Stimulated activated CD4-positive, alpha-beta T cell treated with anti-CD3 and anti-CD28 coated beads, TNF-alpha, amount 100 ng/mL, for 4 hours (primary cell): ENCODE data around the gene ERVV-1.
"Not testable (repeated sequence)": the region's sequence is repeated elsewhere in the genome, so short reads cannot be mapped to it uniquely, and the experiment has no call there.

ENCODE experiments used
- DNase-seq, 3 experiments: peaks; one replicate each; pipeline ENCODE4 v3.0.0-alpha.2; 2020; ENCODE audit warnings: low read depth in 3 of 3

Gene ERVV-1

DNA sequence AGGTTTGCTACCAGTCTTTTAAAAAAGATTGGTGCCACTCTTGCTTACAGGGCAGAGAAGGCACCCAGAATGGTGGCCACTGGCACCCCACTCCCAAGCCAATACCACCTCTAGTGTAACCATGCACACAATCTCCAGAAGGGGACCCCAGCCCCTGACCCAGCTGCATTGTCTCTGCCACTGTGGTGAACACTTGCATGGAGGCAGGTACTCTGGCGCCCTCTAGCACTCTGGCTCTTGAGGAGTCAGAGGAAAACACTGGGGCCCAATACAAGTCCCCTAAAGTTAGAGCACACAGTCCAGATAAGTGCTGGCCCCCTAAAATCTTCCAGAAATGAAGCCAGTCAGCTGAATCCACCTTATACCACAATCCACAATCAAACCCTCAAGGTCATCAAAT lies 6.0 kb downstream of the ERVV-1 start:
- no peak for DNase-seq

DNA sequence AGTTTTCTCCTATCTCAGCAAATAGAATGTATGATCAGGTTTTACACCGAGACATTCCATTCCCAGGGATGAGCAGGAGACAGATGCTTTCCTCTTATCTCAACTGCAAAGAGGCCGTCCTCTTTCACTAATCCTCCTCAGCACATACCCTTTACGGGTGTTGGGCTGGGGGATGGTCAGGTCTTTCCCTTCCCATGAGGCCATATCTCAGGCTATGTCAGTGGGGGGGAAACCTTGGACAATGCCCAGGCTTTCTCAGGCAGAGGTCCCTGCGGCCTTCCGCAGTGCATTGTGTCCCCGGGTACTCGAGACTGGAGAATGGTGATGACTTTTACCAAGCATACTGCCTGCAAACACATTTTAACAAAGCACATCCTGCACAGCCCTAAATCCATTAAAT lies 14.6 kb downstream of the ERVV-1 start:
- not testable (repeated sequence) for DNase-seq

DNA sequence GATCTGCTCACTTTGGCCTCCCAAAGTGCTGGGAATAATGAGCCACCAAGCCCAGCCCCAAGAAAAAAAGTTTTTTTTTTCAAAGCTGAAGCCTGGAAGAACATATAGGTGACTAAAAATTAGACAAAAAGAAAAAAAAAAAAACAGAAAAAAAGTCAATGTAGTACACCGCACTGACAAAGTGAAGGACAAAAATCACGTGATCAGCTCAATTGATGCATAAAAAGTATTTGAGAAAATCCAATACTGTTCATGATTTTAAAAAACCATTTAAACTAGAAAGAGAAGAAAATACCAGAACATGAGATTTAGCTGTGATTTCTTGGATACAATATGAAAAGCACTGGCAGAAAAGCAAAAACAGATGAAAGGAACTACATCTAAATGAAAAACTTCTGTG lies 20.3 kb downstream of the ERVV-1 start:
- no peak for DNase-seq

DNA sequence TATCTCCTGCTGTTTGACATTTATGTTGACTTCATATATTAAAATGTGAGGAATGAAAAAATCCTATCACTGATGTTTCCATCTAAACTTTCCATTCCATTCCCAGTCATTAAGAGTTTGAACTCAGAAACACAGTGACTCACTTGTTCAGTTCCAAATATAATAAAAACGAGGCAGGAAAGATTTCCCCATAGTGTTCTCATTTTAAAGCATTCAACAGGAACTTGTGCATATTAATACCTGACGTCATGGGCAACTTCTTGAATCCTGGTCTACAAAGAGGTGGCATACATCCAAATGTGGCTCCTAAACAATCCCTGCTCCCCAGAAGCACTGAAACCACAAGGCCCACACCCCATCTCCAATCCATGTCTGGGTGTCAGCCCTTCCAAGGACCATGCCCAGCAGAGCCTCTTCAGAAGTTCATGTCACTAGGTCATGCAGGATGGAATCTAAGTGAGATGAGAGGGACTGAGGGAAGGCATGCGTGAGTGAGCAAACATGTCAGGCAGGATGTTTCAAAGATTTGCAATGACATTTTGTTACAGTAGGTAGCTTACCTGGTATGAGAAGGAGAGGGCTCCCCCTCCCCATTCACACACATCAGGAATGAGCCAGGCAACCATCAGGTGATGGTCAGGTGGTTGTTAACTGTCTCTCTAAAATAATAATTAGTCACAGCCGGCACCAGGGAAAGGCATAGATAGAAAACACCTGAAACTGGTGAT lies 21.4 kb downstream of the ERVV-1 start:
- DNase-seq = no peak

DNA sequence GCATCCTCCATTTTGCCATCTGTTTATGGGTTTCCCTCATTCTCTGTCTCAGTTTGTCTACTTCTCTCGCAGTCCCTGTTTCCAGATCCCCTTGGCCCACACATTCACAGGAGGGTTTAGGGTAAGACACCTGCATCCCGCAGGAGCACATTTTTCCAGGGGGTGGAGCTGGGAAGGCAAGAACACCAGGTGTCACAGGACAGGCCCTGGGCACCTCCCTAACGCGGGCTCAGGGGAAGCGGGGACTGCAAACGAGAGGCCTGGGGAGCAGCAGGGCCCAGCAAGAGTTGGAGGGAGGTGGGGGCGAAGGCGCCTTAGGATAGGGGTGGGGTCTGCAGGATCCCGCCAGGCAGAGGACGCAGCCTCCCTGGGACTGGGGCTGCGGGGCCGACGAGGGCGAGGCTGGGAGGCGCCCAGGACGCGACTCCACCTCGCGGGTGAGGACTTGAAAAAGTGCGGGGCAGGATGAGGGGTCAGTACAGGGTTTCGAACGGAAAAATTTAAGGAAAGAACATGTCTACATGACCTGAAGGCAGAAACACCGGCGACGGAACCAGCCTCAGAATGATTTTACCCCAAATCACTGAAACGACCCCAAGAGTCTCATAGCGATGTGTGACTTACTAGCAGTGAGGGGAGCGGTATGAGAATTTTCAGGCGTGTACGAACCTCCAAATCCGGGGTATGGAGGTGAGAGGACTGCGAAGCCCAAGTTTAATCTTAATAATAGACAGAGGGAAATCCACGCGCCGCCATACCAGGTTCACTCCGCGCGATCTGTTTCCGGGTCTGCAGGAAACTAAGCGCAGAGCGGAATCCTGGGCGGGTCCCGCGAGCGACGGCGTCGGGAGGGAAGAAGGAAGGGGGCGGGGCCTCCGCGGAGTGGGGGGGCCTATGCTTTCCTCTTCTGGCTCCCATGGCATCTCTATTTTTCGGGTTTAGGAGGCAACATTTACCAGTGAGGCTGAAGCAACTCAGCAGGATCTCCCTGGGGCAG lies 23.7 kb downstream of the ERVV-1 start:
- DNase-seq = no peak

DNA sequence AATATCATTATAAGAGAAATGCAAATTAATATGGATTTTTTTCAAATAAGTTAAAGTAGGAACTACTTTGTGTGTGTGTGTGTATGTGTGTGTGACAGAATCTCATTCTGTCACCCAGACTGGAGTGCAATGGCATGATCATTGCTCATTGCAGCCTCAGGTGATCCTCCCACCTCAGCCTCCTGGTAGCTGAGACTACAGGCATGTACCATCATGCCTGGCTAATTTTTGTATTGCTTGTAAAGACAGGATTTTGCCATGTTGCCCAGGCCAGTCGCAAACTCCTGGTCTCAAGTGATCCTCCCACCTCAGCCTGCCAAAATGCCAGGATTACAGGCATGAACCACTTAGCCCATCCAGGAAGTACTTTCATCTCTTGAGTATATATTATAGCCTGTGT lies 27.6 kb downstream of the ERVV-1 start:
- no peak for DNase-seq

DNA sequence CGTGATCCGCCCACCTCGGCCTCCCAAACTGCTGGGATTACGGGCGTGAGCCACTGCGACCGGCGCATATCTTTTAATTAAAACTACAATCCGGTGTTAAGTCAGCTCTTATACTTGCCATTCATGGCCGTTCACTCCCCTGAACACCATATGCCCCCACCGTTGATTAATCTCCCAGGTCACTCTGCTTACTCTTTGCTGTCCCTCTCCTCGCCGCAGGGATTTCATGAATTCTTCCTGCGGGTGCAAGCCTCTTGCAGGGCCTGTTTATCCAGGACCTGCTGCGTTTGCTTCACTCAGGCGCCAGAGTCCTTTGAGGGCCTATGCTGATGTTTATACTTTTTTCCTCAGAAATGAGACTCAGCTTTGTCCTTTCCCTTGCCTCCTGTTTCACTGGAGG lies 31.8 kb downstream of the ERVV-1 start:
- no peak for DNase-seq

DNA sequence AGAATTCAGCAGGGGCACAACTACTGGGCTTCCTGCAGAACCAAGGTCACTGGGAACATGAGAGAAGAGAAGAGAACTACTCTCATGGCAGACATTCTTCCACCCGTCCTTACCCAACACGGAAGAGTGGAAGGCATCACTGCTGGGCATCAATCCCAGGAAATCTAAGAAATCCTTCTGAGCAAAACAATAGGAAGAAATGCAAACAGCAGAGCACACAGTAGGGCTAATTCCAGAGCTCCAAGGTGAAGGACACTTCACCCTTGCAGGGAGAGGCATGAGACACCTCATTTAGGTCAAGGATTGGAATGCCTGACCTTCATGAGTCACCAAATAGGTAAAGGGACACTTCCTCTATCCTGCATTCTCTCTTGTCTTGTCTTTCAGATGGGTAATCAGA lies 33.7 kb downstream of the ERVV-1 start:
- DNase-seq = no peak

DNA sequence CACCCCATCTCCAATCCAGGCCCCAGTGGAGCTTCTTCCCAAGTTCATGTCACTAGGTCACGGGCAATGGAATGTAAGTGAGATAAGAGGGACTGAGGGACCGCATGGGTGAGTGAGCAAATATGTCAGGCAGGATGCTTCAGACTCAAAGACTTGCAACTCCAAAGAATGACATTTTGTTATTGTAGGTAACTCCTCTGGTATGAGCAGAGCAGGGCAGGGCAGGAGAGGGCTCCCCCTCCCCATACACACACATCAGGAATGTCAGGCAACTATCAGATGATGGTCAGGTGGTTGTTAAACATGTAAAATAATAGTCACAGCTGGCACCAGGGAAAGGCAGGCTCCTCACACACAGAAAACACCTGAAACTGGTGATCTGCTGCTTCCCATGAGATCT lies 41.4 kb downstream of the ERVV-1 start:
- DNase-seq = no peak

DNA sequence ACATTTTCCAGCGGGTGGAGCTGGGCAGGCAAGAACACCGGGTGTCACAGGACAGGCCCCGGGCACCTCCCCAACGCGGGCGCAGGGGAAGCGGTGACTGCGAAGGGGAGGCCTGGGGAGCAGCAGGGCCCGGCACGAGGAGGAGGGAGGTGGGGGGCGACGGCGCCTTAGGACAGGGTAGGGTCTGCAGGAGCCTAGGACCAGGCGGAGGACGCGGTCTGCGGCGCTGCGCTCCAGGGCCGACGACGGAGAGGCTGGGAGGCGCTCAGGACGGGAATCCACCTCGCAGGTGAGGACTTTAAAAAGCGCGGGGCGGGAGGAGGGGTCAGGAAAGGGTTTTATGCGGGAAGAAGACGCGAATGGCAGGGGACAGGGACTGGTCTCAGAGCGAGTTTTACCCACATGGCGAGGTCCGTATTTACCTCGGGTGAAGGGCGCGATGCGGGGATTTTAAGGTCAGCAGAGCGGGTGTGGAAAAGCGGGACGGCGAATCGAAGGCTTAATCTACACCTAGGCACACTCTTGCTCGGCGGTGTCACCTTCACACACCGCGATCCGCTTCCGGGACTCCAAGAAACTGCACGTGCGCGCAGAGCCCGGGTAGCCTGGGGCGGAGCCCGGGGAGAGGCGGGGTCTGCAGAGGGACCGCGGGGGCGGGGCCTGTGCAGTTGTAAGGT lies 44.3 kb downstream of the ERVV-1 start:
- DNase-seq = no peak
